Liver (tissue), 9 donors: ENCODE results near the gene CXCR3. TPM values are rescaled to one million over a fixed set of nuclear protein-coding genes. Genes with fewer than 3 reads are reported as not detected.
"Not testable (repeated sequence)": the region's sequence is repeated elsewhere in the genome, so short reads cannot be mapped to it uniquely, and the experiment has no call there.

Source experiments
- DNase-seq: peaks from one replicate; pipeline ENCODE4 v3.0.0-alpha.2; 2017; ENCODE audit warnings: low spot score
- H3K27ac ChIP-seq, 2 donors: one replicate each; pipeline ENCODE4 v1.7.0; 2013; ENCODE audit warnings: inconsistent platforms in 2 of 2, low read length in 2 of 2, control low read depth in 1 of 2, low read depth in 1 of 2, mild to moderate bottlenecking in 1 of 2
- H3K27me3 ChIP-seq, 4 donors: one replicate each; pipeline versions ENCODE4 v1.6.1 to v1.7.0; 2013; ENCODE audit warnings: low read length in 3 of 4, inconsistent platforms in 1 of 4, mild to moderate bottlenecking in 1 of 4, moderate library complexity in 1 of 4; ENCODE audit not compliant: control insufficient read depth in 4 of 4, insufficient read depth in 4 of 4
- H3K36me3 ChIP-seq, 4 donors: one replicate each; pipeline versions ENCODE4 v1.6.1 to v1.7.0; 2013; ENCODE audit warnings: low read length in 3 of 4, mild to moderate bottlenecking in 3 of 4, low read depth in 1 of 4, moderate library complexity in 1 of 4; ENCODE audit not compliant: control insufficient read depth in 4 of 4, insufficient read depth in 3 of 4
- H3K4me1 ChIP-seq, 4 donors: one replicate each; pipeline versions ENCODE4 v1.6.1 to v1.7.0; 2013; ENCODE audit warnings: low read length in 3 of 4, mild to moderate bottlenecking in 3 of 4, moderate library complexity in 1 of 4; ENCODE audit not compliant: control insufficient read depth in 4 of 4, insufficient read depth in 4 of 4
- H3K4me3 ChIP-seq, 3 donors: one replicate each; pipeline versions ENCODE4 v1.6.1 to v1.7.0; 2013; ENCODE audit warnings: low read length in 3 of 3, control low read depth in 1 of 3, low read depth in 1 of 3, mild to moderate bottlenecking in 1 of 3
- H3K9ac ChIP-seq, 2 donors: one replicate each; pipeline ENCODE4 v1.7.0; 2013; ENCODE audit warnings: low read length in 2 of 2, mild to moderate bottlenecking in 2 of 2, moderate library complexity in 2 of 2, control low read depth in 1 of 2, low read depth in 1 of 2
- H3K9me3 ChIP-seq, 4 donors: one replicate each; pipeline versions ENCODE4 v1.6.1 to v1.7.0; 2013; ENCODE audit warnings: low read length in 3 of 4; ENCODE audit not compliant: control insufficient read depth in 4 of 4
- EGR1 ChIP-seq, 2 donors: IDR thresholded peaks; 2 replicates each; pipeline ENCODE4 v1.6.1; 2016 to 2018; ENCODE audit warnings: antibody characterized with exemption in 2 of 2, low read depth in 2 of 2
- GABPA ChIP-seq, 2 donors: IDR thresholded peaks in 1 of 2; conservative IDR thresholded peaks in 1 of 2; 2 replicates each; pipeline ENCODE4 v1.6.1; 2016; ENCODE audit warnings: antibody characterized with exemption in 2 of 2, mild to moderate bottlenecking in 1 of 2, moderate library complexity in 1 of 2
- HNF4A ChIP-seq, 2 donors: conservative IDR thresholded peaks; 2 replicates each; pipeline ENCODE4 v1.6.1; 2016; ENCODE audit warnings: antibody characterized with exemption in 2 of 2, mild to moderate bottlenecking in 2 of 2
- RAD21 ChIP-seq, 2 donors: IDR thresholded peaks; 2 replicates each; pipeline ENCODE4 v1.6.1; 2016; ENCODE audit warnings: antibody characterized with exemption in 2 of 2, mild to moderate bottlenecking in 2 of 2
- REST ChIP-seq: IDR thresholded peaks from 2 replicates; pipeline ENCODE4 v1.6.1; 2016; ENCODE audit warnings: antibody characterized with exemption, mild to moderate bottlenecking
- RXRA ChIP-seq, 2 donors: IDR thresholded peaks; 2 replicates each; pipeline ENCODE4 v1.6.1; 2017 to 2018; ENCODE audit warnings: antibody characterized with exemption in 2 of 2, mild to moderate bottlenecking in 1 of 2
- TAF1 ChIP-seq: conservative IDR thresholded peaks from 2 replicates; pipeline ENCODE4 v1.6.1; 2016; ENCODE audit warnings: antibody characterized with exemption, mild to moderate bottlenecking
- WGBS: extraction: QIAGEN DNeasy Blood & Tissue Kit; methylation state at CpG from one replicate; pipeline ENCODE4 v1.1.7; 2013; 5-methylcytosine and 5-hydroxymethylcytosine counted together
- polyA plus RNA-seq, 2 donors: library from polyadenylated mRNA; stranded (reverse) in 1 of 2; unstranded in 1 of 2; fragments of 200-250 nt in 1 of 2; fragments of >200 nt in 1 of 2; fragmentation: Nextera tagmentation in 1 of 2; extraction: Ambion mirVana in 1 of 2; gene quantifications; one replicate each; pipeline versions ENCODE4 v1.2.1 to v1.2.3, GENCODE V29; 2013 to 2015
- total RNA-seq, 2 donors: library from RNA; depleted of rRNA; stranded (reverse); fragments of >200 nt; gene quantifications; one replicate each; pipeline ENCODE4 v1.2.3, GENCODE V29; 2014
- donor health status: healthy.
- donor health status: healthy.
- donor health status: healthy.
- donor health status: healthy.
- donor health status: healthy.

Gene CXCR3
- total and polyA plus RNA-seq, 4 donors, result 0.25 to 0.27 (median 0.25) TPM; not detected in 1

- no peak for TF ChIP-seq HNF4A (conservative IDR thresholded peaks at IDR 0.05)
Observed at GRCh38 chrX:71612256-71612655, 6.1 kb downstream of the CXCR3 start (continued).

GRCh38 chrX:71611736-71612135 lies 6.6 kb downstream of the CXCR3 start:
- H3K27me3 ChIP-seq, DNase-seq, H3K27ac ChIP-seq, H3K9me3 ChIP-seq, H3K4me1 ChIP-seq, H3K9ac ChIP-seq, H3K4me3 ChIP-seq: not testable (repeated sequence)
- H3K36me3 ChIP-seq, result peaks cover 5 to 40% (median 15%) of the 10 kb centered on the region in 4 donors
- WGBS, result 94% methylated on average over 9 of the region's 9 CpGs

DNA sequence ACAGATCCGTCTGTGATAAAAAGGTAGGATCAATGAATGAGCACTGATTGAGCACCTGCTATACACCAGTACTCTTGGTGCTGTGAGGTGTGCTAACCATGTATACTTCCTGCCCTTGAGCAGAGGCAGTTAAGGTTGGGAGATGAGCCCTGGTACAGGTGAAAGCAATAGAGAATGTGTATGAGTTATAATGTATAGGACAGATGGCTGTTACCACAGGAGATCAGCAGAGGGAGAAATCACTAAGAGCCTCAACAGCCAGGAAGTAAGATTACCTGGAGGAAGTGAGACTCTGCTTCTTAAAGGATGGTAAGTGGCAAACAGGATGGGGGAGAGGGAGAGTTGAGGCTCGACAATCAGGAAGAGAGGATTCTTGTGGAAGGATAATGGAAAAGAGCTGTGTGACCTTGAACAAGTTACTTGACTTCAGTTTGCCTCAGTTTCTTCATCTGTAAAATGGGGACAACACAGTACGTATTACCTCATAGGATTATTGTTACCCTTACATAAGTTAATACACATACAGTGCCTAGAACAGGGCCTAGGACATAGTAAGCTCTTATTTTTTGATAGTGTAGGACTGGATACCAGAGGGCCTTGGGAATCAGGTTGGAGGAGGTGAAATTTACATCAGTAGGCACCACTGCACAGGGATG lies 9.1 kb downstream of the CXCR3 start:
- H3K36me3 ChIP-seq, result peaks cover 5 to 53% (median 23%) of the 10 kb centered on the region in 4 donors

DNA sequence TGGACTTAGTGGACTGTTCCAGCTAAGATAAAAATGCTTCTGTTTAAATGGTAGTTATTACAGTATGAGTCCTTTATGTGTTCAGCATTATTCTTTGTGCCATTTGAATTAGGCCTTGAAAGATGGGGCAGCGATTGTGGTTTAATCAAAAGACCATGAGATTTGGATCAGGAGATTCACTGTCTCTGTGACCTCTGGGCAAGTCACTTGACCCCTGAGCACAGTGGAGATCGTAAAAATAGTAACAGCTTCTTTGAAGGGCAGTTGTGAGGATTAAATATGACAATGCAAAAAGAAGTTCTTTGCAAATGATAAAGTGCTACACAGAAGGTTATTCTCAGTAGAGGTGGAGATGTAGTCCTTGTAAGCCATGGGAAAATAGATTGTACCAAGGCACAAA lies 10.8 kb downstream of the CXCR3 start:
- no peak for DNase-seq
- Histone ChIP-seq H3K27me3 (no peaks in the 10 kb centered on the region), H3K4me1 (no peaks in the 10 kb centered on the region), H3K36me3 (peaks cover 4 to 47% (median 26%) of the 10 kb centered on the region in 4 donors), H3K9ac (no peak overlapping the region), H3K4me3 (no peak overlapping the region), H3K9me3 (no peaks in the 10 kb centered on the region), H3K27ac (no peak overlapping the region)
- no peak for TF ChIP-seq REST
- 92% methylated on average over 2 of the region's 2 CpGs for WGBS

More for the DNA sequence above, 9.1 kb downstream of the CXCR3 start:
- Histone ChIP-seq H3K27ac (no peak overlapping the region), H3K4me1 (no peaks in the 10 kb centered on the region), H3K27me3 (no peaks in the 10 kb centered on the region), H3K9me3 (no peaks in the 10 kb centered on the region), H3K4me3 (no peak overlapping the region), H3K9ac (no peak overlapping the region)
- DNase-seq, result no peak
- 94% methylated on average over 3 of the region's 3 CpGs for WGBS
- no peak for TF ChIP-seq REST
- no peak for TF ChIP-seq RXRA (IDR thresholded peaks at IDR 0.05)
- no peak for TF ChIP-seq HNF4A (conservative IDR thresholded peaks at IDR 0.05)
- no peak for TF ChIP-seq GABPA (IDR thresholded peaks at IDR 0.05 in 1 of 2, conservative IDR thresholded peaks at IDR 0.05 in 1 of 2)
- no peak for TF ChIP-seq TAF1
- TF ChIP-seq EGR1 (IDR thresholded peaks at IDR 0.05; ENCODE audit: low read depth in 2 of 2), result no peak
- TF ChIP-seq RAD21 (IDR thresholded peaks at IDR 0.05), result no peak
